ENCODE results near the gene MKS1.

MKS1 gene

DNA sequence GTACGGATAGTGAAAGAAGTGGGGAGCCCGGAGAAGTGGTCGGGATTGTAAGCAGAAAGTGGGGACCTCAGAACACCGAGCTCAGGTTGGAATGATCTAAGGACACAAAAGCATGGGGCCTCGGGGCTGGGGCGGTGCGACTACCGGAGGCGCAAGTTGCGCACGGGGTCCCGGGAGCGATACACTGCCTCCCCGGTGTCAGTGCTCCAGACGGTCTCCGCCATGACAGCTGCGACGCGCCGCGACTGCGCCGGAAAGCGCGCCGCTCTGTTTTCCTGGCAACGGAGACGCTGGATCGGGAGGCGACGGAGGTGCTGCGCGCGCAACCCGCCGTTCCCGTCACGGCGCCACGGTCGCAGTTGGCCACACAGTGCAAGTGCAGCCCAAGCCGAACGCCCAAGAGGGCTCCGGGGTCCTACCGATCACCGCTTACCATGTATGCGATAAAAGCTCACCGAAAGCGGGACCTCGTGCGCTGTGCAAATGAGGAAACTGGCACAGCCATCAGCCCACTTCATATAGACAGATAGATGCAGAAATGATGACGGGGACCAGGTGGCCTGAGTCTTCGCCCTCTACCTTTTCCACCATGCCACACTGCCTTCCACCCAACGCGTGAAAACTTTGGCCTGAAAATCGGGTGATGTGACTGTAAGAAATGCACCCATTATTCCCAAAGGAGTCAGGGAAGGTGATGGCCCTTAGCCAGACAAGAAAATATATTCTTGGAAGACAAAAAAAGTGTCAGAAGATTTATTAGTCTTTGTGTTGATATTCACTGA lies at the start of gene MKS1 (continued):
- TF ChIP-seq, protein P1, sequence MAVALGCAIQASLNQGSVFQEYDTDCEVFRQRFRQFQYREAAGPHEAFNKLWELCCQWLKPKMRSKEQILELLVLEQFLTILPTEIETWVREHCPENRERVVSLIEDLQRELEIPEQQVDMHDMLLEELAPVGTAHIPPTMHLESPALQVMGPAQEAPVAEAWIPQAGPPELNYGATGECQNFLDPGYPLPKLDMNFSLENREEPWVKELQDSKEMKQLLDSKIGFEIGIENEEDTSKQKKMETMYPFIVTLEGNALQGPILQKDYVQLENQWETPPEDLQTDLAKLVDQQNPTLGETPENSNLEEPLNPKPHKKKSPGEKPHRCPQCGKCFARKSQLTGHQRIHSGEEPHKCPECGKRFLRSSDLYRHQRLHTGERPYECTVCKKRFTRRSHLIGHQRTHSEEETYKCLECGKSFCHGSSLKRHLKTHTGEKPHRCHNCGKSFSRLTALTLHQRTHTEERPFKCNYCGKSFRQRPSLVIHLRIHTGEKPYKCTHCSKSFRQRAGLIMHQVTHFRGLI (tag by site-specific recombination; IDR thresholded peaks at IDR 0.05): peak; percentile 74
- TF ChIP-seq ZNF416 (tag by site-specific recombination; IDR thresholded peaks at IDR 0.05) (no peak), ZFP69B (tag by site-specific recombination; IDR thresholded peaks at IDR 0.05) (no peak; the same call in 1 of the 2 replicates), SALL2 (tag by site-specific recombination; IDR thresholded peaks at IDR 0.05; ENCODE audit: borderline replicate concordance) (0 out of 2 replicates have a peak, but pooled peaks have one; percentile 12), GLIS1 (tag by site-specific recombination; IDR thresholded peaks at IDR 0.05) (peak; percentile 30; the same call in 1 of the 2 replicates)
- TF ChIP-seq, protein P2, sequence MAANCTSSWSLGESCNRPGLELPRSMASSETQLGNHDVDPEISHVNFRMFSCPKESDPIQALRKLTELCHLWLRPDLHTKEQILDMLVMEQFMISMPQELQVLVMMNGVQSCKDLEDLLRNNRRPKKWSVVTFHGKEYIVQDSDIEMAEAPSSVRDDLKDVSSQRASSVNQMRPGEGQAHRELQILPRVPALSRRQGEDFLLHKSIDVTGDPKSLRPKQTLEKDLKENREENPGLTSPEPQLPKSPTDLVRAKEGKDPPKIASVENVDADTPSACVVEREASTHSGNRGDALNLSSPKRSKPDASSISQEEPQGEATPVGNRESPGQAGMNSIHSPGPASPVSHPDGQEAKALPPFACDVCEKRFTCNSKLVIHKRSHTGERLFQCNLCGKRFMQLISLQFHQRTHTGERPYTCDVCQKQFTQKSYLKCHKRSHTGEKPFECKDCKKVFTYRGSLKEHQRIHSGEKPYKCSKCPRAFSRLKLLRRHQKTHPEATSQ (tag by site-specific recombination; IDR thresholded peaks at IDR 0.05): 0 out of 2 replicates have a peak, but pooled peaks have one; percentile 29

DNA sequence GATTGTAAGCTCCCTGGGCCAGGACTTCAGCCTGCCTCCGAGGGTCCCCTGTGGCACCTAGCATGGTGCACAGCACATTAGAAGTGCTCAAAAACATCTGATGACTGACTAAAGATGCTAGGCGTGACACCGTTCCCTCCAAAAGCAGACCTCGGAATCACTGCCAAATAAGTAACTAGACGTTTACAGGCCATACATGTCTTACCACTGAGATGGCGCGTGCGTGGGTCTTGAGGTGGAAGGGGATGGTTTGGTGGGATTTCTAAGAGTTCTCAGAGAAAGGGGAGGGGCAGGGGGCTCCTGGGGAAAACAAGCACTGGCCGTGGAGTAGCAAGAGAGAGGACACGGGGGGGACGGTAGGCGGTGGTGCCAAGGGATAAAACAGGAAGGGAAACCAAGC lies 49.3 kb upstream of the MKS1 start:
- ChIA-PET CTCF (interaction anchor here (0.6 to 0.9 kb wide), 2 partner anchors 9 to 11 kb away, joined by 3 to 4 read pairs; no protein-coding TSS in a partner anchor), POLR2A (no interaction called here)
- H3K27ac ChIP-seq (ENCODE audit: extremely low read depth, low read depth, low read length): no peak overlapping the region
- no peaks in the 10 kb centered on the region for H3K36me3 ChIP-seq (ENCODE audit: control insufficient read depth in 2 of 2, insufficient read depth in 1 of 2, low read length in 2 of 2)
- TF ChIP-seq ZBTB44 (tag by site-specific recombination; IDR thresholded peaks at IDR 0.05): no peak
- no peak for TF ChIP-seq HOXC10 (CRISPR knock-in tag; IDR thresholded peaks at IDR 0.05)
- TF ChIP-seq ZNF394 (tag by site-specific recombination; IDR thresholded peaks at IDR 0.05; ENCODE audit: borderline replicate concordance): no peak
- no peak for TF ChIP-seq YY2 (tag by site-specific recombination; IDR thresholded peaks at IDR 0.05)
- TF ChIP-seq ZNF555 (tag by site-specific recombination; conservative IDR thresholded peaks at IDR 0.05): no peak
- TF ChIP-seq ZFP3 (tag by site-specific recombination; IDR thresholded peaks at IDR 0.05; ENCODE audit: low read depth): no peak
- TF ChIP-seq ZNF146 (tag by site-specific recombination; IDR thresholded peaks at IDR 0.05): no peak
- no peak for TF ChIP-seq GLI2 (tag by site-specific recombination; IDR thresholded peaks at IDR 0.05; ENCODE audit: borderline replicate concordance, low read depth)
- no peak for TF ChIP-seq ZNF416 (tag by site-specific recombination; IDR thresholded peaks at IDR 0.05)
- TF ChIP-seq, protein P3, sequence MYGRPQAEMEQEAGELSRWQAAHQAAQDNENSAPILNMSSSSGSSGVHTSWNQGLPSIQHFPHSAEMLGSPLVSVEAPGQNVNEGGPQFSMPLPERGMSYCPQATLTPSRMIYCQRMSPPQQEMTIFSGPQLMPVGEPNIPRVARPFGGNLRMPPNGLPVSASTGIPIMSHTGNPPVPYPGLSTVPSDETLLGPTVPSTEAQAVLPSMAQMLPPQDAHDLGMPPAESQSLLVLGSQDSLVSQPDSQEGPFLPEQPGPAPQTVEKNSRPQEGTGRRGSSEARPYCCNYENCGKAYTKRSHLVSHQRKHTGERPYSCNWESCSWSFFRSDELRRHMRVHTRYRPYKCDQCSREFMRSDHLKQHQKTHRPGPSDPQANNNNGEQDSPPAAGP (tag by site-specific recombination; IDR thresholded peaks at IDR 0.05): no peak
- no peak for TF ChIP-seq ZNF654 (tag by site-specific recombination; IDR thresholded peaks at IDR 0.05; ENCODE audit: low read depth)
- TF ChIP-seq ZNF624 (tag by site-specific recombination; IDR thresholded peaks at IDR 0.05): no peak
- H3K9me3 ChIP-seq (ENCODE audit: control insufficient read depth, insufficient read depth, low read depth, low read length): no peaks in the 10 kb centered on the region
- no peak overlapping the region for H3K4me3 ChIP-seq (ENCODE audit: low read depth, low read length)
- H3K4me1 ChIP-seq (ENCODE audit: control insufficient read depth, insufficient read depth, low read length): no peaks in the 10 kb centered on the region

Measured in HEK293 (cell line).